Colon (tissue), 2 donors: ENCODE results near the gene HCAR3.

Source experiments
- FAIRE-seq: peaks from 2 replicates; lab custom pipeline; 2012; peaks lifted over from hg19 to GRCh38; lab: Jason Lieb, UNC
- donor health status: control.
- donor health status: control.

HCAR3 gene

DNA sequence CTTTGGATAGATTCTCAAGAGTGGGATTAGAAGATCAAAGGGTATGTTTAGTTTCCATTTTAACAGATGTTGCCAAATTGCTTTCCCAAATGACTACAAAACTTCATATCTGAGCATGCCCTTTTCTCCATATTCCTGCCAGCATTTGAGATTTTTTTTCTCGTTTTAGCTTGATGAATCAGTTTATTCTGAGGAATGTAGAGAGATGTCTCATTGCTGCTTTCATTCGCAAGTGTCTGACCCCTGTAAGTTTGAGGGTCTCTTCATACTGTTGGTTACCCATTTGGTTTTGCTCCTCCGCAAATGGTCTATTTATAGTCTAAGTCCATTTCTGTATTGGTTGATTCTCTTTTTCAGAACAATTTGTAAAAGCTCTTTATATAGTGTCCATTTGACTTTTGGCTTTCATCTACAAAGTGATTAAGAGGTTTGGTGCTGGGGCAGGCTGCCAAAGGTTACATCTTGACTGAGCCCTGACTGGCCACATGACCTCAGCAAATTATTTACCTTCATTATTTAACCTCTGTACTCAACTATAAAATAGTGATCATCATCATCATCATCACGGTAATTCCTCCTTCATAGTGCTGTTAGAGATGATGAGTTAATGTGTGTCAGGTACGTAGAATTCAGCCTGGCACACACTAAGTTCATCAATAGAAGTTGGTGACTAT lies 47.1 kb downstream of the HCAR3 start:
- FAIRE-seq: no peak

- no peak for FAIRE-seq
Observed at GRCh38 chr12:122668268-122668667, 48.3 kb downstream of the HCAR3 start.

GRCh38 chr12:122665759-122666158 lies 50.9 kb downstream of the HCAR3 start:
- no peak for FAIRE-seq

GRCh38 chr12:122665349-122665748 lies 51.3 kb downstream of the HCAR3 start:
- FAIRE-seq: no peak
